ENCODE measurements around the gene YWHAH. TPM values are rescaled to one million over a fixed set of nuclear protein-coding genes. Genes with fewer than 3 reads are reported as not detected.

YWHAH gene
- total and polyA plus RNA-seq, 9 of the 15 experiments (the other 6 are each of a cell fraction or from before 2014, with no cell fraction given): 32.0 to 177 (median 114) TPM

DNA sequence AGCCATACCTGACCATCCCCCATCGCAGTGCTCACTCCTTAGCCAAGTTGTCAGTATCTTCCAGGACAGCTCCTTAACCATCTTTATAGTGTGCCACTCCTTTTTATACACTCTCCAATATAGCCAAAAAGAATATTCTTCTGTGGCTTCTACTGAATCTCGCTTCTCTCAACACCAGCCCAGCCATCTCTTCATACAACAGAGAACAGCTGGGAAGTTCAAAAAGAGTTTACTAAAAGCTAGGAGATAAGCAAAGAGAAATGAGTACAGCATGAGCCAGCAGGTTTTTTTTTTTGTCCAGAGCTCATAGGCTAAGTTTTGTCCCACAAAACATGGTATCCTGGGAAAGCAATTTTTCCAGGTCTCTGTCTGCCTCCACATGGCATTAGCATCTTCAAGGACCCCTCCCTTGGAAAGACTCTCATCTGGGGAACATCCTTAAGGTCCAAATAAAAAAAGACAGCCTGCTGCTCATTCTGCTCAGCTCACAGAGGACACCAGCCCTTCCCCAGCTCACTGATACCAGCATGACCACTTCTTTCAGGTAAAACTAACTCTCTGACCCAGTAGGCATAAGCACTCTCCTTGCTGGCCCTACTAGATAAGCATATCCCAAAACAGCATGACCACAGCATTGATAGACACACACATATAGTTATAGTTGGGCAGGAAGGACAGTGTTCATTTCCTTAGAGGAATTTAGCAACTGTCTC is 48.8 kb upstream of the YWHAH start (continued):
- TF ChIP-seq ZNF324 (CRISPR knock-in tag; IDR thresholded peaks at IDR 0.05) (no peak), NFE2 (IDR thresholded peaks at IDR 0.05; ENCODE audit: low read depth) (peak; percentile 87), FOXK2 (conservative IDR thresholded peaks at IDR 0.05 in 1 of 2, IDR thresholded peaks at IDR 0.05 in 1 of 2; ENCODE audit: low read depth in 2 of 2) (0 out of 4 replicates have a peak, but pooled peaks of 1 of the 2 experiments have one; percentile 11), MEIS2 (IDR thresholded peaks at IDR 0.05; ENCODE audit: partially characterized antibody) (peak; percentile 70), POLR2AphosphoS5 (IDR thresholded peaks at IDR 0.05; ENCODE audit: control insufficient read depth, insufficient read depth, low read depth, low read length) (peak; percentile 88), NFE2L1 (tag; IDR thresholded peaks at IDR 0.05; ENCODE audit: borderline replicate concordance, low read depth) (no peak; the same call in 1 of the 2 replicates), STAT5A (IDR thresholded peaks at IDR 0.05; ENCODE audit: borderline replicate concordance, low read length) (peak; percentile 90)
- TF ChIP-seq, protein P1, sequence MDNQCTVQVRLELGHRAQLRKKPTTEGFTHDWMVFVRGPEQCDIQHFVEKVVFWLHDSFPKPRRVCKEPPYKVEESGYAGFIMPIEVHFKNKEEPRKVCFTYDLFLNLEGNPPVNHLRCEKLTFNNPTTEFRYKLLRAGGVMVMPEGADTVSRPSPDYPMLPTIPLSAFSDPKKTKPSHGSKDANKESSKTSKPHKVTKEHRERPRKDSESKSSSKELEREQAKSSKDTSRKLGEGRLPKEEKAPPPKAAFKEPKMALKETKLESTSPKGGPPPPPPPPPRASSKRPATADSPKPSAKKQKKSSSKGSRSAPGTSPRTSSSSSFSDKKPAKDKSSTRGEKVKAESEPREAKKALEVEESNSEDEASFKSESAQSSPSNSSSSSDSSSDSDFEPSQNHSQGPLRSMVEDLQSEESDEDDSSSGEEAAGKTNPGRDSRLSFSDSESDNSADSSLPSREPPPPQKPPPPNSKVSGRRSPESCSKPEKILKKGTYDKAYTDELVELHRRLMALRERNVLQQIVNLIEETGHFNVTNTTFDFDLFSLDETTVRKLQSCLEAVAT (IDR thresholded peaks at IDR 0.05): peak in 1 of 2 experiments; percentile 84; a peak in 2 of 4 replicates
- TF ChIP-seq, protein P2, sequence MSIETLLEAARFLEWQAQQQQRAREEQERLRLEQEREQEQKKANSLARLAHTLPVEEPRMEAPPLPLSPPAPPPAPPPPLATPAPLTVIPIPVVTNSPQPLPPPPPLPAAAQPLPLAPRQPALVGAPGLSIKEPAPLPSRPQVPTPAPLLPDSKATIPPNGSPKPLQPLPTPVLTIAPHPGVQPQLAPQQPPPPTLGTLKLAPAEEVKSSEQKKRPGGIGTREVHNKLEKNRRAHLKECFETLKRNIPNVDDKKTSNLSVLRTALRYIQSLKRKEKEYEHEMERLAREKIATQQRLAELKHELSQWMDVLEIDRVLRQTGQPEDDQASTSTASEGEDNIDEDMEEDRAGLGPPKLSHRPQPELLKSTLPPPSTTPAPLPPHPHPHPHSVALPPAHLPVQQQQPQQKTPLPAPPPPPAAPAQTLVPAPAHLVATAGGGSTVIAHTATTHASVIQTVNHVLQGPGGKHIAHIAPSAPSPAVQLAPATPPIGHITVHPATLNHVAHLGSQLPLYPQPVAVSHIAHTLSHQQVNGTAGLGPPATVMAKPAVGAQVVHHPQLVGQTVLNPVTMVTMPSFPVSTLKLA (conservative IDR thresholded peaks at IDR 0.05): peak; percentile 36 to 68; a peak in 3 of 4 replicates
- TF ChIP-seq, protein P3, sequence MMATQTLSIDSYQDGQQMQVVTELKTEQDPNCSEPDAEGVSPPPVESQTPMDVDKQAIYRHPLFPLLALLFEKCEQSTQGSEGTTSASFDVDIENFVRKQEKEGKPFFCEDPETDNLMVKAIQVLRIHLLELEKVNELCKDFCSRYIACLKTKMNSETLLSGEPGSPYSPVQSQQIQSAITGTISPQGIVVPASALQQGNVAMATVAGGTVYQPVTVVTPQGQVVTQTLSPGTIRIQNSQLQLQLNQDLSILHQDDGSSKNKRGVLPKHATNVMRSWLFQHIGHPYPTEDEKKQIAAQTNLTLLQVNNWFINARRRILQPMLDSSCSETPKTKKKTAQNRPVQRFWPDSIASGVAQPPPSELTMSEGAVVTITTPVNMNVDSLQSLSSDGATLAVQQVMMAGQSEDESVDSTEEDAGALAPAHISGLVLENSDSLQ (IDR thresholded peaks at IDR 0.05): peak; percentile 78
- TF ChIP-seq, protein P4, sequence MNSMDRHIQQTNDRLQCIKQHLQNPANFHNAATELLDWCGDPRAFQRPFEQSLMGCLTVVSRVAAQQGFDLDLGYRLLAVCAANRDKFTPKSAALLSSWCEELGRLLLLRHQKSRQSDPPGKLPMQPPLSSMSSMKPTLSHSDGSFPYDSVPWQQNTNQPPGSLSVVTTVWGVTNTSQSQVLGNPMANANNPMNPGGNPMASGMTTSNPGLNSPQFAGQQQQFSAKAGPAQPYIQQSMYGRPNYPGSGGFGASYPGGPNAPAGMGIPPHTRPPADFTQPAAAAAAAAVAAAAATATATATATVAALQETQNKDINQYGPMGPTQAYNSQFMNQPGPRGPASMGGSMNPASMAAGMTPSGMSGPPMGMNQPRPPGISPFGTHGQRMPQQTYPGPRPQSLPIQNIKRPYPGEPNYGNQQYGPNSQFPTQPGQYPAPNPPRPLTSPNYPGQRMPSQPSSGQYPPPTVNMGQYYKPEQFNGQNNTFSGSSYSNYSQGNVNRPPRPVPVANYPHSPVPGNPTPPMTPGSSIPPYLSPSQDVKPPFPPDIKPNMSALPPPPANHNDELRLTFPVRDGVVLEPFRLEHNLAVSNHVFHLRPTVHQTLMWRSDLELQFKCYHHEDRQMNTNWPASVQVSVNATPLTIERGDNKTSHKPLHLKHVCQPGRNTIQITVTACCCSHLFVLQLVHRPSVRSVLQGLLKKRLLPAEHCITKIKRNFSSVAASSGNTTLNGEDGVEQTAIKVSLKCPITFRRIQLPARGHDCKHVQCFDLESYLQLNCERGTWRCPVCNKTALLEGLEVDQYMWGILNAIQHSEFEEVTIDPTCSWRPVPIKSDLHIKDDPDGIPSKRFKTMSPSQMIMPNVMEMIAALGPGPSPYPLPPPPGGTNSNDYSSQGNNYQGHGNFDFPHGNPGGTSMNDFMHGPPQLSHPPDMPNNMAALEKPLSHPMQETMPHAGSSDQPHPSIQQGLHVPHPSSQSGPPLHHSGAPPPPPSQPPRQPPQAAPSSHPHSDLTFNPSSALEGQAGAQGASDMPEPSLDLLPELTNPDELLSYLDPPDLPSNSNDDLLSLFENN (IDR thresholded peaks at IDR 0.05; ENCODE audit: low read depth in 2 of 2, low read length in 2 of 2): peak in 1 of 2 experiments; percentile 85; a peak in 2 of 4 replicates
- TF ChIP-seq, protein P5, sequence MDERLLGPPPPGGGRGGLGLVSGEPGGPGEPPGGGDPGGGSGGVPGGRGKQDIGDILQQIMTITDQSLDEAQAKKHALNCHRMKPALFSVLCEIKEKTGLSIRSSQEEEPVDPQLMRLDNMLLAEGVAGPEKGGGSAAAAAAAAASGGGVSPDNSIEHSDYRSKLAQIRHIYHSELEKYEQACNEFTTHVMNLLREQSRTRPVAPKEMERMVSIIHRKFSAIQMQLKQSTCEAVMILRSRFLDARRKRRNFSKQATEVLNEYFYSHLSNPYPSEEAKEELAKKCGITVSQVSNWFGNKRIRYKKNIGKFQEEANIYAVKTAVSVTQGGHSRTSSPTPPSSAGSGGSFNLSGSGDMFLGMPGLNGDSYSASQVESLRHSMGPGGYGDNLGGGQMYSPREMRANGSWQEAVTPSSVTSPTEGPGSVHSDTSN (CRISPR knock-in tag; IDR thresholded peaks at IDR 0.05; ENCODE audit: low read depth): no peak
- TF ChIP-seq, protein P5 (tag; conservative IDR thresholded peaks at IDR 0.05; ENCODE audit: low read depth): peak; percentile 82
